MCF 10A (cell line): ENCODE results near the gene NRXN3. TPM values are rescaled to one million over a fixed set of nuclear protein-coding genes. Genes with fewer than 3 reads are reported as not detected.

Experiments used
- BruUV-seq: library from RNA; stranded (reverse); fragments of 400-500 nt; replicated peaks from 2 replicates; lab custom pipeline; 2021; lab: Mats Ljungman, UMichigan
- CTCF ChIA-PET: fragments of 300-600 bp; sonication (Branson Sonifier 250); formaldehyde crosslinking; extraction: SDS; loops from one replicate; lab custom pipeline; 2021; ENCODE audit warnings: antibody characterized with exemption, inconsistent platforms; lab: Yijun Ruan, JAX
- POLR2A ChIA-PET: fragments of 300-600, 350-650 bp; sonication (Branson Sonifier 250); formaldehyde crosslinking; extraction: SDS; loops from one replicate; lab custom pipeline; 2020; ENCODE audit warnings: antibody characterized with exemption, inconsistent platforms; lab: Yijun Ruan, JAX
- DNase-seq: peaks from one replicate; pipeline ENCODE4 v3.0.0-alpha.2; 2018; ENCODE audit not compliant: unreplicated experiment
- H3K27ac Mint-ChIP-seq: one replicate; pipeline ENCODE4 v1.8.0; 2022; ENCODE audit warnings: mild to moderate bottlenecking, low read depth, mixed read lengths; ENCODE audit not compliant: unreplicated experiment
- H3K27me3 Mint-ChIP-seq: one replicate; pipeline ENCODE4 v1.8.0; 2022; ENCODE audit warnings: mixed read lengths; ENCODE audit not compliant: insufficient read depth, unreplicated experiment
- H3K36me3 Mint-ChIP-seq: one replicate; pipeline ENCODE4 v1.8.0; 2022; ENCODE audit warnings: mild to moderate bottlenecking, moderate library complexity, mixed read lengths; ENCODE audit not compliant: insufficient read depth, unreplicated experiment
- H3K4me1 Mint-ChIP-seq: one replicate; pipeline ENCODE4 v1.8.0; 2022; ENCODE audit warnings: mixed read lengths; ENCODE audit not compliant: insufficient read depth, unreplicated experiment
- H3K4me3 Mint-ChIP-seq: one replicate; pipeline ENCODE4 v1.8.0; 2022; ENCODE audit warnings: mild to moderate bottlenecking, moderate library complexity, mixed read lengths; ENCODE audit not compliant: unreplicated experiment
- H3K9me3 Mint-ChIP-seq: one replicate; pipeline ENCODE4 v1.8.0; 2022; ENCODE audit warnings: mixed read lengths; ENCODE audit not compliant: unreplicated experiment
- intact Hi-C: fragments of 100-400 bp; cut with micrococcal nuclease; formaldehyde crosslinking; loops from 2 replicates; pipeline ENCODE4 v1.14.1; 2022
- total RNA-seq: library from RNA; stranded (reverse); gene quantifications from 2 replicates; pipeline ENCODE4 v1.2.3, GENCODE V29; 2022
- TF ChIP-seq, protein P1 (sequence below): fragments of 200-600 bp; IDR thresholded peaks from one replicate; pipeline ENCODE4 v1.8.0; 2022; ENCODE audit warnings: antibody characterized with exemption, mild to moderate bottlenecking; ENCODE audit not compliant: unreplicated experiment

NRXN3 gene
- total RNA-seq, 1 experiment from 2014 or later, result not detected

DNA sequence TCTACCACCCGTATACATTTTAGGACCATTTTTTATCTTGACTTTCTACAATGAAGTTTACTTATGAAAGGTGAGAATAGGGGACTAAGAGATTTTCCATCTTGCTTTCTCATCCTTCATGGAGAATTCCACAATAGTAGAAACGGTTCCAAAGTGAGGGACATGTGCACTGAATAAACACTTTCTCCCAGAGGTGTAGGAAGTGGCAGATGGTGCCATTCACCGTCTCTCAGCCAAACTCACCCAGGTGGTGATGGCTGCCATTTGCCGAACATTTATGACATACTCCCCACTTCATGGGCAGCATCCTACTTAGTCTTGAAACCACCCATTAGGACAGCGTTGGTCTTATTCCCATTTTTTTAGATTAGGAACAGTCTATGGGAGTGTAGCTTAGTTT, 1500.6 kb downstream of the NRXN3 start:
- ChIA-PET CTCF (interaction anchor here (0.6 kb wide), 1 partner anchor 768 kb away, joined by 3 read pairs; no protein-coding TSS in a partner anchor), POLR2A (no interaction called here)
- H3K4me3 Mint-ChIP-seq, result no peak overlapping the region
- no peaks in the 10 kb centered on the region for H3K9me3 Mint-ChIP-seq
- BruUV-seq, result no TSS peak
- TF ChIP-seq, protein P1, sequence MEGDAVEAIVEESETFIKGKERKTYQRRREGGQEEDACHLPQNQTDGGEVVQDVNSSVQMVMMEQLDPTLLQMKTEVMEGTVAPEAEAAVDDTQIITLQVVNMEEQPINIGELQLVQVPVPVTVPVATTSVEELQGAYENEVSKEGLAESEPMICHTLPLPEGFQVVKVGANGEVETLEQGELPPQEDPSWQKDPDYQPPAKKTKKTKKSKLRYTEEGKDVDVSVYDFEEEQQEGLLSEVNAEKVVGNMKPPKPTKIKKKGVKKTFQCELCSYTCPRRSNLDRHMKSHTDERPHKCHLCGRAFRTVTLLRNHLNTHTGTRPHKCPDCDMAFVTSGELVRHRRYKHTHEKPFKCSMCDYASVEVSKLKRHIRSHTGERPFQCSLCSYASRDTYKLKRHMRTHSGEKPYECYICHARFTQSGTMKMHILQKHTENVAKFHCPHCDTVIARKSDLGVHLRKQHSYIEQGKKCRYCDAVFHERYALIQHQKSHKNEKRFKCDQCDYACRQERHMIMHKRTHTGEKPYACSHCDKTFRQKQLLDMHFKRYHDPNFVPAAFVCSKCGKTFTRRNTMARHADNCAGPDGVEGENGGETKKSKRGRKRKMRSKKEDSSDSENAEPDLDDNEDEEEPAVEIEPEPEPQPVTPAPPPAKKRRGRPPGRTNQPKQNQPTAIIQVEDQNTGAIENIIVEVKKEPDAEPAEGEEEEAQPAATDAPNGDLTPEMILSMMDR, result no peak
- intact Hi-C loops, result no loop called here
- no peak for DNase-seq
- no peaks in the 10 kb centered on the region for H3K4me1 Mint-ChIP-seq
- H3K27ac Mint-ChIP-seq, result no peak overlapping the region
- peaks cover 25% of the 10 kb centered on the region for H3K27me3 Mint-ChIP-seq
- H3K36me3 Mint-ChIP-seq, result no peaks in the 10 kb centered on the region

DNA sequence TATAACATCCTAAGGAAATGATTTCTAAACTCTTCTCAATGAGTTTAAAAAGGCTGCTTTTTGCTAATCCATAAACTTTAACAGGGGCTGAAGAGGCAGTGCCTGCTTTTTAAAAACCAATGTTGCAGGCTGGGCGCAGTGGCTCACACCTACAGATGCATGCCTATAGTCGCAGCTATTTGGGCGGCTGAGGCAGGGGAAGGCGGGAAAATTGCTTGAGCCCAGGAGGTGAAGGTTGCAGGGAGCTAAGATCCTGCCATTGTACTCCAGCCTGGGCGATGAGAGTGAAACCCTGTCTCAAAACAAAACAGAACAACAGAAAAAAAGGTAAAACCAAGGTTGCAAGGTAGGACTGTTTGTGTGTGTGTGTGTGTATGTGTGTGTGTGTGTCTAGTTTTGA, 1509.9 kb downstream of the NRXN3 start:
- intact Hi-C loops, result no loop called here
- CTCF ChIA-PET, result no interaction called here
- H3K9me3 Mint-ChIP-seq, result no peaks in the 10 kb centered on the region
- no peaks in the 10 kb centered on the region for H3K36me3 Mint-ChIP-seq
- POLR2A ChIA-PET, result no interaction called here
- no TSS peak for BruUV-seq
- DNase-seq, result no peak
- H3K4me3 Mint-ChIP-seq, result no peak overlapping the region
- H3K27ac Mint-ChIP-seq, result no peak overlapping the region
- H3K27me3 Mint-ChIP-seq, result peaks cover 62% of the 10 kb centered on the region
- no peaks in the 10 kb centered on the region for H3K4me1 Mint-ChIP-seq
- TF ChIP-seq, protein P1, result no peak

DNA sequence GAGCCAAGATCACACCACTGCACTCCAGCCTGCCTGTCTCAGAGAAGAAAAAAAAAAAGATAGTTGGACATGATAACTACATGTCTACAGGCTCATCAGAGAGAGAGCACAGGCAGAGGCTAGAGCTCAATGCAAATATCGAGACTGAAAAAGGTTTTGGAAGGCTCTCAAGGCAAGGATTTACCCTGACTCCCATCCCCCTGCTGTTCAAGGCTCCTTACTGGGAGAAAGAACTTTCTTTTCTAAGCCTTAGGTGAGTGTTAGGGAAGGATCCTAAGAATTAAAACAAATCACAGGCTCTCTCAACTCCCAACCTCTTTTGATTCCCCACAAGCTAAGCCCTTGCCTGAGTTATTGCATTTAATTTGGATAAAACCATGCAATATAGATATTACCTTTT, 1516.0 kb downstream of the NRXN3 start:
- Mint-ChIP-seq H3K4me1 (no peaks in the 10 kb centered on the region), H3K36me3 (no peaks in the 10 kb centered on the region), H3K27ac (no peak overlapping the region), H3K4me3 (no peak overlapping the region), H3K9me3 (no peaks in the 10 kb centered on the region), H3K27me3 (peaks cover 41% of the 10 kb centered on the region)
- CTCF ChIA-PET, result interaction anchor here (0.6 to 0.9 kb wide), 2 partner anchors 324 to 727 kb away, joined by 3 to 7 read pairs; no protein-coding TSS in a partner anchor
- DNase-seq, result no peak
- intact Hi-C loops, result loop anchor here (2.0 to 5.0 kb wide), 2 partner anchors 675 to 719 kb away; no protein-coding TSS in a partner anchor
- BruUV-seq, result no TSS peak
- POLR2A ChIA-PET, result interaction anchor here (1.1 kb wide), 1 partner anchor 18 kb away, joined by 3 read pairs; no protein-coding TSS in a partner anchor
- TF ChIP-seq, protein P1, result no peak

DNA sequence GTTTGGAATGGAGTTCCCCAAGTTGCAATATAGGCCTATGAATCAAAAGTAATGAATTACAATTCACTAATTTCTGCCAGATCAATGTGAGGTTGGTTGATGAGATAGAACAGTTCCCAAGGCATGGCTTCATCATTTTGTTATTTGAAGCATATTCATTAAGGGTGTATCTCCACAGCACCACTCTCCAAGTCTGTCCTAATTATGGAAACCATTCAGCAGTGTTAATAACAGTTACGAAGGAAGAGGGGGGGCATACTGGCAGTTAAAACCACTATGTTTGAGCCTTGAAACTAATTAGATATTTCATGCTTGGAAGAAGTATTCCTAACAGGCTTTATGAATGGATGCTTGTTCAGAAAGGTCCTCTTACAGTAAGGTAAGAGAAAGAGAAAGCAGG, 1520.8 kb downstream of the NRXN3 start:
- TF ChIP-seq, protein P1, result no peak
- no TSS peak for BruUV-seq

More for the DNA sequence above, 1520.8 kb downstream of the NRXN3 start:
- H3K4me3 Mint-ChIP-seq, result no peak overlapping the region
- H3K4me1 Mint-ChIP-seq, result no peaks in the 10 kb centered on the region
- peaks cover 40% of the 10 kb centered on the region for H3K27me3 Mint-ChIP-seq
- no peak overlapping the region for H3K27ac Mint-ChIP-seq
- H3K9me3 Mint-ChIP-seq, result no peaks in the 10 kb centered on the region
- POLR2A ChIA-PET, result no interaction called here
- intact Hi-C loops, result no loop called here
- DNase-seq, result no peak
- no peaks in the 10 kb centered on the region for H3K36me3 Mint-ChIP-seq
- CTCF ChIA-PET, result no interaction called here
